ENCODE data around the gene MTCH1. TPM values are rescaled to one million over a fixed set of nuclear protein-coding genes. Genes with fewer than 3 reads are reported as not detected.

The MTCH1 gene
- total RNA-seq, 1 experiment from 2014 or later = 178 TPM

DNA sequence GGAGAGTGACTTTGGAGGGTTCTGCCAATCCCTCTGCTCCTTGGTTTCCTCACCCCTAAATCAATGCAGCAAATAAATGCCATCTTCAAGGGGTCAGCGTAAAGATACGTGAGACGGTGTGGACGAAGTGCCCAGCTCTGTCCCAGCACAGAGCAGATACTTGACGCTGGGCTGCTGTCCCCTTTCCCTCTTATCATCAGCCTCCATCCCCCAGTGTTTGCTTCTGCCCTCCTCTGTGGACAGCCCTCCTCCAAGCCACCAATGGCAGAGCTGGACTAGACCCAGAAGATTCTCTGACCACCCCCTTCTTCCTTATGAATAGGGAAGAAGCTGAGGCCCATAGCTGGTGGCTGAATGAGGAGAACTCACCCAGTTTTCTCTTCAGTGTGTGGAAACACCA, 49.2 kb downstream of the MTCH1 start:
- Mint-ChIP-seq H3K4me1 (ENCODE audit: low read depth, unreplicated experiment) (no peaks in the 10 kb centered on the region), H3K4me3 (ENCODE audit: unreplicated experiment) (no peak overlapping the region), H3K9me3 (ENCODE audit: unreplicated experiment) (peaks cover 9% of the 10 kb centered on the region), H3K27me3 (ENCODE audit: insufficient read depth, unreplicated experiment) (no peaks in the 10 kb centered on the region), H3K27ac (ENCODE audit: unreplicated experiment) (no peak overlapping the region), H3K36me3 (ENCODE audit: insufficient read depth, unreplicated experiment) (no peaks in the 10 kb centered on the region)
- TF ChIP-seq, protein P1, sequence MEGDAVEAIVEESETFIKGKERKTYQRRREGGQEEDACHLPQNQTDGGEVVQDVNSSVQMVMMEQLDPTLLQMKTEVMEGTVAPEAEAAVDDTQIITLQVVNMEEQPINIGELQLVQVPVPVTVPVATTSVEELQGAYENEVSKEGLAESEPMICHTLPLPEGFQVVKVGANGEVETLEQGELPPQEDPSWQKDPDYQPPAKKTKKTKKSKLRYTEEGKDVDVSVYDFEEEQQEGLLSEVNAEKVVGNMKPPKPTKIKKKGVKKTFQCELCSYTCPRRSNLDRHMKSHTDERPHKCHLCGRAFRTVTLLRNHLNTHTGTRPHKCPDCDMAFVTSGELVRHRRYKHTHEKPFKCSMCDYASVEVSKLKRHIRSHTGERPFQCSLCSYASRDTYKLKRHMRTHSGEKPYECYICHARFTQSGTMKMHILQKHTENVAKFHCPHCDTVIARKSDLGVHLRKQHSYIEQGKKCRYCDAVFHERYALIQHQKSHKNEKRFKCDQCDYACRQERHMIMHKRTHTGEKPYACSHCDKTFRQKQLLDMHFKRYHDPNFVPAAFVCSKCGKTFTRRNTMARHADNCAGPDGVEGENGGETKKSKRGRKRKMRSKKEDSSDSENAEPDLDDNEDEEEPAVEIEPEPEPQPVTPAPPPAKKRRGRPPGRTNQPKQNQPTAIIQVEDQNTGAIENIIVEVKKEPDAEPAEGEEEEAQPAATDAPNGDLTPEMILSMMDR (IDR thresholded peaks at IDR 0.05; ENCODE audit: insufficient read depth in 1 of 2, low read depth in 1 of 2, low read length in 1 of 2, severe bottlenecking in 1 of 2, unreplicated experiment in 1 of 2) = no peak
- intact Hi-C loops (cut with micrococcal nuclease; ENCODE audit: unreplicated experiment) = loop anchor here (1.0 kb wide), 1 partner anchor 28 kb away; no protein-coding TSS in a partner anchor
- DNase-seq = no peak
- POLR2A ChIA-PET = no interaction called here
- H3K36me3 ChIP-seq (ENCODE audit: control insufficient read depth, insufficient read depth, low read length) = no peaks in the 10 kb centered on the region
- no peaks in the 10 kb centered on the region for H3K4me1 ChIP-seq
- no TSS peak for BruUV-seq (replicated peaks)
- no peaks in the 10 kb centered on the region for H3K9me3 ChIP-seq
- no peak overlapping the region for H3K4me3 ChIP-seq (ENCODE audit: low read depth, low read length)
- CTCF ChIA-PET = interaction anchor here (1.2 kb wide), 1 partner anchor 82 kb away, joined by 3 read pairs; no protein-coding TSS in a partner anchor
- no peaks in the 10 kb centered on the region for H3K27me3 ChIP-seq (replicated peaks; ENCODE audit: control insufficient read depth, insufficient read depth, low read length)

DNA sequence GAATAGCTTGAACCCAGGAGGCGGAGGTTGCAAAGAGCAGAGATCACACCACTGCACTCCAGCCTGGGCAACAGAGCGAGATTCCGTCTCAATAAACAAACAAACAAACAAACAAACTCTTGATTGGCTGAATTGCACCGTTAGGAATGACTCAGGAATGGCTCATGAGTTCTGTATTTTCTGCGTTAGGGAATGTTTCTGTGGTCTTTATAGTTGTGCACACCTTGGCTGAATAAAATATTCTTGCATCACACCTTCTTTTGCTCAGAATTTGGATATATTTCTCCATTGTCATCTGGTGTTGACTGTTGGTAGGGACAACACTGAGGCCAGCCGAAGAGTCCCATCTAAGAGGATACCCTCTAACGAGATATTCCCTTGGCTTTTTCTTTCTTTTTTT, 51.1 kb downstream of the MTCH1 start:
- Mint-ChIP-seq H3K4me1 (ENCODE audit: low read depth, unreplicated experiment) (no peaks in the 10 kb centered on the region), H3K4me3 (ENCODE audit: unreplicated experiment) (no peak overlapping the region), H3K36me3 (ENCODE audit: insufficient read depth, unreplicated experiment) (no peaks in the 10 kb centered on the region), H3K27me3 (ENCODE audit: insufficient read depth, unreplicated experiment) (no peaks in the 10 kb centered on the region), H3K9me3 (ENCODE audit: unreplicated experiment) (no peaks in the 10 kb centered on the region), H3K27ac (ENCODE audit: unreplicated experiment) (no peak overlapping the region)
- H3K27me3 ChIP-seq (replicated peaks; ENCODE audit: control insufficient read depth, insufficient read depth, low read length) = no peaks in the 10 kb centered on the region
- no peak for DNase-seq
- intact Hi-C loops (cut with micrococcal nuclease; ENCODE audit: unreplicated experiment) = no loop called here
- no peak overlapping the region for H3K4me3 ChIP-seq (ENCODE audit: low read depth, low read length)
- no peaks in the 10 kb centered on the region for H3K9me3 ChIP-seq
- no peaks in the 10 kb centered on the region for H3K4me1 ChIP-seq
- no TSS peak for BruUV-seq (replicated peaks)
- POLR2A ChIA-PET = no interaction called here
- CTCF ChIA-PET = no interaction called here
- no peaks in the 10 kb centered on the region for H3K36me3 ChIP-seq (ENCODE audit: control insufficient read depth, insufficient read depth, low read length)
- TF ChIP-seq, protein P1 (IDR thresholded peaks at IDR 0.05; ENCODE audit: insufficient read depth in 1 of 2, low read depth in 1 of 2, low read length in 1 of 2, severe bottlenecking in 1 of 2, unreplicated experiment in 1 of 2) = no peak

- POLR2A ChIA-PET = no interaction called here
- no peaks in the 10 kb centered on the region for H3K9me3 Mint-ChIP-seq (ENCODE audit: unreplicated experiment)
- Histone ChIP-seq H3K27me3 (replicated peaks; ENCODE audit: control insufficient read depth, insufficient read depth, low read length) (no peaks in the 10 kb centered on the region), H3K4me1 (no peaks in the 10 kb centered on the region), H3K4me3 (ENCODE audit: low read depth, low read length) (no peak overlapping the region), H3K36me3 (ENCODE audit: control insufficient read depth, insufficient read depth, low read length) (no peaks in the 10 kb centered on the region), H3K9me3 (no peaks in the 10 kb centered on the region)
- intact Hi-C loops (cut with micrococcal nuclease; ENCODE audit: unreplicated experiment) = no loop called here
- BruUV-seq (replicated peaks) = no TSS peak
- TF ChIP-seq, protein P1 (IDR thresholded peaks at IDR 0.05; ENCODE audit: insufficient read depth in 1 of 2, low read depth in 1 of 2, low read length in 1 of 2, severe bottlenecking in 1 of 2, unreplicated experiment in 1 of 2) = no peak
- no peak overlapping the region for H3K4me3 Mint-ChIP-seq (ENCODE audit: unreplicated experiment)
- no peaks in the 10 kb centered on the region for H3K36me3 Mint-ChIP-seq (ENCODE audit: insufficient read depth, unreplicated experiment)
- CTCF ChIA-PET = no interaction called here
- H3K27ac Mint-ChIP-seq (ENCODE audit: unreplicated experiment) = no peak overlapping the region
- no peak for DNase-seq
- H3K27me3 Mint-ChIP-seq (ENCODE audit: insufficient read depth, unreplicated experiment) = no peaks in the 10 kb centered on the region
- no peaks in the 10 kb centered on the region for H3K4me1 Mint-ChIP-seq (ENCODE audit: low read depth, unreplicated experiment)
These were observed 52.5 kb downstream of the MTCH1 start for GRCh38 chr6:36933519-36933918.
